NCI-H774 (cell line): Measurements from ENCODE around the gene TNKS1BP1.
"Not testable (repeated sequence)": the region's sequence is repeated elsewhere in the genome, so short reads cannot be mapped to it uniquely, and the experiment has no call there.

ENCODE experiments used
- DNase-seq: peaks from one replicate; lab custom pipeline; 2025; lab: John Stamatoyannopoulos, UW

The TNKS1BP1 gene

DNA sequence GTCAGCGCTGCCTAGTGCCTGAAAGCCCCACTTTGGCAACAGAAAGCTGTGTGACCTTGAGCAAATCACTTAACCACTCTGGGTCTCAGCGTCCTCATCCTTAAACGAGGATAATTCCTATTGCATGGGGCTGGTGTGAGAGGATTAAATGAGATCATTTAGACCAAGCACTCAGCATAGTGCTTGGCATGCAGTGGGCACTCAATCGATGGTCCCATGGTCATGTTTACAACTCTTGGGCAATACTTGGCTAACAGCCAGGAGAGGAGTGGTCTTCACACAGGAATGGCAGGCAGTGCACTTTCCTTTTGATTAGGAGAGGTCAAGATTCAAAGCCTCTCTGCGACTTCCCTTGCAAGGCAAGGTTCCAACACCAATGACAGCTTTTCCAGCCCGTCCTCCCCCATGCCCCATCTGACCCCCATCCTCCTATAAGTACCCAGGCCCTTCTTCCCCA is 14.1 kb downstream of the TNKS1BP1 start:
- no peak for DNase-seq

DNA sequence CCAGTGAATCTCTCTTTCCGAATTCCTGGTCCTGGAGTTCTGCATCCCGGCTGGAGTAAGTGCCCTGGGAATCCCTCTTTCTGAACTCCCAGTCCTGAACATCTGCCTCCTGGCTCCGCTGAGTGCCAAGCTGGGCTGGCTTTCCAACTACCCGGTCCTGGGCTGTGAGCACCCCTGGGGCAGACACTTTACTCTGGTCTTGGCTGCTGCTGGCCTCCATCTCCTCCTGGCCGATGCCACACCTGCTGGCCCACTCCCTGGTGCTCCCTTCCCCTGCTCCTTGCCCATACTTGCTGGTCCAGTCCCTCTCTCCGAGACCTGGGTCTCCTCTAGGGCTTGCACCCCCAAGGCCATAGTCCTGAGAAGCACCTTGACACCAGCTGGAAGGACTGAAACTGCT is 14.7 kb downstream of the TNKS1BP1 start:
- no peak for DNase-seq

- no peak for DNase-seq
These were observed 15.4 kb downstream of the TNKS1BP1 start for GRCh38 chr11:57309106-57310059.

GRCh38 chr11:57308426-57309060 is 16.2 kb downstream of the TNKS1BP1 start:
- no peak for DNase-seq

DNA sequence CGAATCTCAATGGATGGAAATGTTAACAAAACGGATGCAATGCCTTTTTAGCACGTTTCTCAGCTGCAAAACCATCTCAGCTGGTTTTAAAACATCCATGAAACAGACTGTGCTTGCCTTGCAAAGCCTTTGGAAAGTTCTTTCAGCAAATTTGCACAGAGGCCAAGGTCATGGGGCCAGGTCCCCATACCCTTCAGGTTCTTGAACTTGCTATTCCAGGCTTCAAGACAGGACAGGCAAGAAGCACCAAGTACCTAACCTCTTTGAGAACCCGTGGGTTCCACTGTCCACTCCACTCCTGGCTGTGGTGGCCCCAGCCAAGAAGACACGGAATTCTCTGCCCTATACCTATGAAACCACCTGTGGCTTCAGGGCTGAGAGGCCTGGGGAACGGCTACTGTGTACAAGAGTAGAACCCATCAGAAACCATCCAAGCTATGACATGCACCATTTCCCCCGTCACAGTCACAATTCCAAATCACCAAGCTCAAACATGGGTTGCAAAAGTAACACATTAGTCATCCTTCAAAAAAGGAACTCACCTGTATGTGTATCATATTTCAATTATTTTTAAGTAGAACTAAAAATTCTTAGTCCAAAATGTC is 17.0 kb downstream of the TNKS1BP1 start:
- no peak for DNase-seq

DNA sequence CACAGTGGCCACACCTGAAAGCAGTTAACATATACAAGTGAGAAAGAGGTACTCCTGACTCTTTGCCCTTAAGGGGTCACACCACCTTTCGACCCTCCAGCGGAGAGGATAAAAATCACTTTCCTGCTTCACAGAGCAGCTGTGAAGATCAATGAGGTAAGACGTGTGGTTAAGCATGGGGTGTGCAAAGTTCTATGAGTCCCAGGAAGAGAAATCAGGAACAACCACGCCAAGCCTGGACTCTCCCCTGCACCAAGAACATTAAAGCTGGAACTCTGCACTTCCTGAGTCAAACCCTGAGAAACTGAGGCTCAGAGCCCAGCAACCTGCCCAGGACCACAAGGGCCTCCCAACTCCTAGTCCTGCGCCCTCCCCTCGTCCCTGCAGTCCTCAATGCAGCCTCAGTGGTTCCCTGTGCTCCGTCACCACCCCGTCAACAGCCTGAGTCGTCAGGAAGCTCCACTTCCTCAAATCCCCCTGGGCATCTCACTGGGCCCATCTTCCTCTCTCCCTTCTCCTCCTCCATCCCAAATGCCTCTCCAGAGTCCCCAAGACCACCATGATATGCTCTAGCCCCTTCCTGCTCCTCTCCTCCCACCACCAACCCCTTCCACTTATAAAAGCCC is 17.7 kb downstream of the TNKS1BP1 start:
- no peak for DNase-seq

- DNase-seq: no peak
These were observed 18.4 kb downstream of the TNKS1BP1 start for GRCh38 chr11:57306161-57306876.

- no peak for DNase-seq
These were observed 19.2 kb downstream of the TNKS1BP1 start for GRCh38 chr11:57305523-57305922.

DNA sequence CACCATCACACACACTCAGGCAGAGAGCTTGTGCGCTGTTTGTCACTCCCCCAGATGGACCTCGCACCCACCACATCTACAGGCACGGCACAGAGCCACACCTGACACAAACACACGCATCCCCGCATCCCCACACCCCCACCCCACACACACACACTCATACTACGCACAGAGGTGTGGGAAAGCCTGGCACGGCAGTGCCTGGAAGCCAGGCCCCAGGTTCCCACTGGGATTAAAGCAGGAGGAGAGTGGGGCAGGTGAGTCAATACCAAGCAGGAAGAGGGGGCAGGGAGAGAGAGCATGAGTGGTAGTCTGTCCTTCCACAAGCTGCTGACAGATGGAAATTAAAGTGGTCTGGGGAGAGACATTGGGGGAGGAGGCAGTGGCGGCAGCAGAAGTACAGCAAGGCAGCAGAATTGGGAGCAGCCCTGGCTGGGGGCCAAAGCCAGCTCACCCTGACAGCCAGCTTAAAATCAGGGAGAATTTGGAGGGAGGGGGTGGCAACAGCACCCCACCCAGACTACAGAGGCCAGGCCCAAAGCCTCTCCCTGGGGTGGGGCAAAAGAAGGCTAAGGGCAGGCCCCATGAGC is 20.7 kb downstream of the TNKS1BP1 start:
- DNase-seq: peak; percentile 17

DNA sequence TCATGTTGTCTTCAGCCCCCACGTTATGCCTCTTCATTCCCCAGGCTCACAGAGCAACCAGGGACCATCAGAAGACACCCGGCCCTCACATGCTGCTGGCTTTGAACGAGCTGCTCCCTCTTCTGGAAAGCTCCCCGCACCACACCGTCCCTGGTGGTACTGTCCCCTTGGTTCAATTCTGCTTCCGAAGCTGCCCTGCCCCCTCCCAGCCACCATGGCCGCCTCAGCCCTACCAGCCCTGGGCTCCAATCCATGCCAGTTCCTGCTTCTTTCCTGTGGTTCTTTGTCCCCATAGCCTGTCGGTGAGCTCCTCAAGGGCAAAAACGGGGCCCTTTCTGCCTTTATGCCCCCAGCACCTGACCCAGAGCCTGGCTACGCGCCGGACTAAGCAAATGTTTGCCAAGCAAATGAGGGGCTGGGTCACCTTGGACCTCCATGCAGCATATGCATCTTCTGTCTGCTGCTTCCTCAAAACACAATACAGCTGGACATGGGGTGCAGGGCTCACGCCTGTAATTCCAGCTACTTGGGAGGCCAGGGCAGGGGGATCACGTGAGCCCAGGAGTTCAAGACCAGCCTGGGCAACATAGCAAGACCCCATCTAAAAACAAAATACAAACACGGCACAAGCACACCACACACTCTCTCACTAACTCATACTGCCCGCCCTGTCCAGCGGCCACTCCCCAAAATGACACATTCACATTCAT is 21.3 kb downstream of the TNKS1BP1 start:
- no peak for DNase-seq

DNA sequence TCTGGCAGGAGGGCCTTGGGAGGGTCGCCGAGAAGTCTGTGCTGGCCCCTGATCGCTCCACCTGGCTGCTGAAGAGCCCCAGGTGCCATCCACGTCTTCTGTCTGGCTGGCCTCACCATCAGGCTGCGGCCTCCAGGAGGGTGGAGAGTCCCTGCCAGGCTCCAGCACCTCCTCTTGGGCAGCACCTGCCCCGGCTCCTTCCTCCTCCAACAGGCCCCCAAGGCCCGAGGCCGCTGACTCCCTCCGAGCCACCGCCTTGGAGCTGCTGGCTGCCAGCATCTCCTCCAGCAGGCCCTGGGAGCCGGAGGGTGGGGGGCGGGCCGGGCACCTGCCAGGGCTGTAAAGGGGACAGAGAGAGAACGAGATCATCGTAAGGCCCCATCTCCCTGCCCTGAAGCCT is 22.3 kb downstream of the TNKS1BP1 start:
- no peak for DNase-seq

GRCh38 chr11:57301711-57302423 is 22.9 kb downstream of the TNKS1BP1 start:
- DNase-seq: no peak

DNA sequence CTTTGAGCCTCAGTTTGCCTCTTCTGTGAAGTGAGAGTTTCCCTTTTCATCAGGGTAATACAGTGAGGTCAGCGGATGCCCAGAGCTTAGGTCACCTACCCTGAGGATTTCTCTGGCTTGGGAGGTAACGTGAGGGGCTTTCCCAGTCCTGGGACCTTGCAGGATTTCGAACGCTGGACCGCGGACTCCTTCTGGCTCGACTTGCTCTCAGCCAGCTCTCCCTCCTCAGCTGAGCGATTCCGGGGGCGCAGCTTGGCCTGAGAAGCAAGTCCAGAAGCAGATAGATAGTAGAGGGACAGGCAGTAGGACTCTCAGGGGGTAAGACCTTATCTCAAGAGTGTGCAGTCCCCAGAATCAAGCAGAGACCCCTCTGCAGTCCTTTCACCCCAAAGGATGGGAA is 24.0 kb downstream of the TNKS1BP1 start:
- no peak for DNase-seq

DNA sequence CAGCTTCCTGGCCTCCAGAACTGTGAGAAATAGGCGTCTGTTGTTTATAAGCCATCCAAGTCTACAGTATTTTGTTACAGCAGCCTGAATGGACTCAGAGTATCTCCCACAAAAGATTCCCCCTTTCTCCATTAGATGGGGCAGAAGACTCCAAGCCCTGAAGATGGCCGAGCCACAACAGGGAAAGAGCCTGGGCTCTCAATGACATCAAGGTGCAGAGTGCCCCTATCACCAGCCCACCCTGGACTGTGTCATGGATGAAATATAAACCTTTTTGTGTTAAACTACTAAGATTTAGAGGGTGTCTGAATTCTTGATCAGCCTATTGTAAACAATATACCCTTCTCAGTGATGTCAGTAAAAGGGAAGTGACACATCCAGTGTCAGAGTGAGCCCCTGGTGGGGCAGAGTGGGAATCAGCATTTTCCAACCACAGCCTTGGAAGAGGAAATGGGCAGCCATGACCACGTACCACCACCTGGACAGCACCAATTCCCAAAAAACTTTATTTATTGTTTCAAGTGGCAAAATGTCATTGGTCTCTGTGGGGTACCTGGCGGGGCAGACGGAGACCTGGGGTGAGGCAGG is 25.5 kb downstream of the TNKS1BP1 start:
- no peak for DNase-seq

- no peak for DNase-seq
These were observed 27.5 kb downstream of the TNKS1BP1 start for GRCh38 chr11:57297221-57297620.

- not testable (repeated sequence) for DNase-seq
These were observed 28.5 kb downstream of the TNKS1BP1 start for GRCh38 chr11:57296205-57296604.

GRCh38 chr11:57294225-57295131 is 30.3 kb downstream of the TNKS1BP1 start:
- peak; percentile 39 for DNase-seq

DNA sequence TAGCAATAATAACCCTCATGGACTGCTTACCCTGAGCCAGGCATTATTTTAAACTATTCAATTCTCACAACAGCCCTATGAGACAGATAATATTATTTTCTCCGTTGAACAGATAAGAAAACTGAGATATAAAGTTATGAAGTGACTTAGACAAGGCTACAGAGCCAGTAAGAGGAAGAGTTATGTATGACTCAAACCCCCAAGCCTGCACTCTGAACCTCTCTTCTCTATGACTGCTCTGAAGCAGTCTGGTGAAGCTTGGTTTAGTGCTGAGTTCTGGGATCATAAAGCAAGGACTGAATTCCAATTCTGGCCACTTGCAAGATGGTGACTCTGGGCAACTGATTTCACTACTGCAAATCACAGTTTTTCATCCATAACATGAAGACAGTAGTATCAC is 34.5 kb downstream of the TNKS1BP1 start:
- DNase-seq: no peak
